ENCODE data around the gene HOXD11.

DNA sequence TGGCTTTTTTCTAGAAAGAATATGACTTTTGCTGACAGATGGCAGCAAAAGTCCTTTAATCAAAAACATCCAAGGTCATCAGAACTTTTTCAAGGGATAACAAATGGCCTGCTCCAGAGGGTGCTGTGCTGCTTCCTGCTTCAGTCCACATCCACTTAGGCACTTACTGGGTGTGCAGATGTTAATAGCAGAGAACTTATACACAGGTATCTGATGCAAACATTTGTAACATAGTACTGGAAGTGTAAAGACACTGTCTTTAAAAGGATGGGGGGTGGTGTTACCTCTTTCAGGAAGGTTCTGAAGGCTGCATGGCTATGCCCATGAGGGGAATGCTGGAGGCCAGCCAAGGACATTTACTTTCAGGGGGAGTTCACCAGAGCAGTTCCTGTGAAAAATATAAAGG is 28.0 kb downstream of the HOXD11 start:
- TF ChIP-seq POLR2AphosphoS5 (IDR thresholded peaks at IDR 0.05; ENCODE audit: borderline replicate concordance, low read depth, low read length) (no peak), EZH2 (IDR thresholded peaks at IDR 0.05) (no peak), FOXP2 (optimal IDR thresholded peaks at IDR 0.05; ENCODE audit: control extremely low read depth, extremely low read length, insufficient read depth) (no peak)
